Measurements from ENCODE around the gene IFRD2.
"Not testable (repeated sequence)": the region's sequence is repeated elsewhere in the genome, so short reads cannot be mapped to it uniquely, and the experiment has no call there.

IFRD2 gene

DNA sequence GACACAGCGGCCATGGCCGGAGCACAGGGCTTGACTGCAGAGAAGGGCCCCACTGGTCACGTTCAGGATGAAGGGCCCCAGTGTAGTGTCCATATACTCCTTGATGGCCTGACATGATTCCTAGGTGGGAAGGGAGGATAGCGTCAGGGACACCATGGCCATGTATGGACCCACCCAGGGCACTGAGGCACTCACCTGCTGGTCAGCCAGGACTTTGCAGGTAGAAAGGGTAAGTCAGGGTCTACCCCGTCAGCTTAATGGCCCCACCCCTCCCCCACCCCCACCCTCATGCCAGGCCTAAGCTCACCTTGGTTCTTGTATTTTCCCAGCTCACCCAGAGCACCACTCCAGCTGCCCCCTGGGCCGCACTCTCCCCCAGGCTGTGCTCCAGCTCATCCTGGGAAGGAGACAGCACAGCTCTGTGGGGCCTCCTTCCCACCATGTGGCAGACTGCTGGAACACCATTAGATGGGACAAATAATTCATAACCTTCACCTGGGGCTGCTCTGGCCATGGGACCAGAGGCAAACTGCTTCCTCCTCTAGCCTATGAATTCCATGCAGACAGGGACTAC lies 8.5 kb upstream of the IFRD2 start:
- DNase-seq, result no peak

DNA sequence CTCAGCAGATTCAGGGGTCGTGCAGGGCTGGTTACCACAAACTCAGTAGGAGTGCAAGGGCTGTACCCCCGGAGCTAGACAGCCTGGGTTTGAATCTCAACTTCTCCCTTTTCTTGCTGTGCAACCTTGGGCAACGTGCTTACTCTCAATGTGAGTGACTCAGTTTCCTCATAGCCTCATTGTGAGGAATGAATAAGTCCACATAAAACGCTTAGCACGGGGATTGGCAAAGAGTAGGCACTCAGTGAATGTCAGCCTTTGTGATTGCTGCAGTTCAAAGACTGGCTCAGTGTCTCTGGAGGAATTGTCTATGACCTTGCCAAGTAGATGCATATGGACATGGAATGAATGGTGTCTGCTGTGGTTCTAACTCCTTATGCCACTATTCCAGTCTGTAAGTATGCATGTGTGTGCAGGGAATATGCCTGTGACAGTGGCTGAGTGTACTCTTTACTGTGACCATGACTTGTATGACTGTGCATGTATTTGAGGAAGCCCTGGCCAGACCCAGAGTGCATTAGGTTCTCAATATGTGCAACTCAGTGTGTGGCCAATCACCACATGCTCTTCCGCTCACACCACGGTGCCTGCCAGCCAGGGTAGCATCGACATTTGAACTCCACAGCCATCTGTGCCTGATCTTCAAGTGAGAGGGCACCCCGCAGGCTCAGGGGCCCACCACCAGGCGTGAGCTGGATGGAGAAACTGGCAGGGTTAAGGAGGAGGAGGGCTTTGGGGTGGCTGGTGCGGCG lies 7.9 kb upstream of the IFRD2 start:
- DNase-seq, result peak; percentile 36

DNA sequence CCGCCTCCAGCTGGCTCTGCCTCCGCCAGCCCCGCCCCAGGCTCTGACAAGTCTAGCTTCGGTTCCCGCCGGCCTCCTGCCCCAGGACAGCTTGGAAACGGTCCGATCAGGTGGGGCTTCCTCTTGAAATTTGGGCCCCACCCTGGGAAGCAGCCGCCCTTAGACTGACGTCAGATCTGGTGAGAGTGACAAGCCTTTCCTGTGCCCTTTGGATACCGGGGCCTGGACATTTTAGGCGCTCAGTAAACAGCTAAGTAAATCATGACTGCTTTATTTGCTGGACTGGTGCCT lies 7.4 kb upstream of the IFRD2 start:
- no peak for DNase-seq

DNA sequence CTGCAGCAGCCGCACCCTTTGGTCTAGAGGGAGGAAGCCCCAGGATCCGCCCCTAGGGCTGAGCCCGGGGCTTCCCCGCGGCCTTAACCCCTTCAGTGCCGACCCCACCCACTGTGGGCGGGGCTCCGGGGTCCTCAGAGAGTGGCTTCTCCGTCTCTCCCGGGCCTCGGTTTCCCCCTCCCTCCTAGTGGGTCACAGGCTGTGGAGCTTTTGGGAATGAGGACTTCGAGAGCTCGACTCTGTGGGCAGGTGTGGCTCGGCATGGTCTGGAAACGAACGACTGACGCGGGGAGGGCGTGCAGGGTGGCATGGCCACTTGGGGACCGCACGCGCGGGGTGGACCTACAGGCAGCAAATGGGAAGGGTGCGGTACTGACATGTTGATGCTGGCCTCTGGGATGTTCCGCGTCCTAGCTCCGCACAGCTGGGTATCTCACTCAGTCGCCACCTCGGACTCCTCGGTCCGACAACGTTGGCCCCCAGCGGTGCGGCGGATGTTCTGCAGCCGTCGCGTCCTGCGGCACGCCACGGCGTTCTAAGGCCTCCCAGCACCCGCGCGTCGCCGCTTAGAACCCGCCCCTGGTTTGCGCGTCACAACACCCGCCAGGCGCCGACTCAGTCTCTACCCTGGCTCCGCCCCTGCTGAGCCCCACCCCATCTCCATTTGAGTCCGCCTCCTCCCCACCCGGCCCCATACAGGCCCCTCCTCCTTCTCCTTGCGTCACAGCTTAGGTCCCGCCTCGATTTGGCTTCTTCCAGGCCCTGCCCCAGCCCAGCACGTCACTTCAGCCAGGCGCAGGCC lies 6.8 kb upstream of the IFRD2 start, which contains the start of the genes HYAL3 and NAA80:
Gene HYAL3, minus strand, starts transcription at position 570 of the 802 bp plus-strand sequence. CDS start 3,803 bp downstream, outside the sequence.
Gene NAA80, minus strand, starts transcription at position 570 of the 802 bp plus-strand sequence. CDS start 1,942 bp downstream, outside the sequence.
- DNase-seq, result peak; percentile 100

DNA sequence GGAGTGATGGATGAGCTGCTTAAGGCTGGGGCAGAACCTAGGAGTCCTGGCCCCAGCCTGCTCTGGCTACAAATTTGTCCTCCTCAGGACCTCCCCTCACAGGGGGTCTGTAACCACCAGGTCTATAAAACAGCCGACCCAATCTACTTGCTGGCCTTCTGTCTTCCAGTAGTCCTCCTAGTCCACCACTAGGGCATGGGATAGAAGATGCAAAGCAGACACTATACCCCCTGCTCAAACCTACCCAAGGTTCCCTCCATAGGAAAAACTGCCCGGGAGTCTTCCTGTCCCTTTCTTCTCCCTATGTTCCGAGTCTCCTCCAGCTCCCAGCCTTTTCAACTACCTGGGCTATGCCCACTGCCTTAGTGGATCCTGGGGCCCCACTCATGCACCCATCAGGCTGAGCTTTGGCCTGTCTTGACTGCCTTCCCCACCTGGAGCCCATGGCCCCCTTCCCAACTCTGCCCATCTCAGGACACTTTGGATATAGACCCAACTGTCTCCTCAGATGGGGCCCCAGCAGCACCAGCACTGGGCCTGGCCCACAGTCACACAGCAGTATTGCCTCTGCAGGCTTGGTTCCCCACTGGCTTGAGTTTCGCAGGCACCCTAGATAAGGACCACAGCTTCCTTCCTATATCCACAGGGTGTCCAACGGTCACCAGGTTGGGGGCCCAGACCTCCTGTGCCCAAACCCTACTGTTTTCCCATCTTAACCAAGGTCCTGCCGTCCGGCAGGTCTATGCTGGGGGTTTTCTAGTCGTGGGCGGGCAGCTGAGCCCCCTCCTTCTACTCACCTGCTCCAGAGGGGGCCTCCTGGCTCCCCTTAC lies 5.9 kb upstream of the IFRD2 start:
- DNase-seq, result no peak

DNA sequence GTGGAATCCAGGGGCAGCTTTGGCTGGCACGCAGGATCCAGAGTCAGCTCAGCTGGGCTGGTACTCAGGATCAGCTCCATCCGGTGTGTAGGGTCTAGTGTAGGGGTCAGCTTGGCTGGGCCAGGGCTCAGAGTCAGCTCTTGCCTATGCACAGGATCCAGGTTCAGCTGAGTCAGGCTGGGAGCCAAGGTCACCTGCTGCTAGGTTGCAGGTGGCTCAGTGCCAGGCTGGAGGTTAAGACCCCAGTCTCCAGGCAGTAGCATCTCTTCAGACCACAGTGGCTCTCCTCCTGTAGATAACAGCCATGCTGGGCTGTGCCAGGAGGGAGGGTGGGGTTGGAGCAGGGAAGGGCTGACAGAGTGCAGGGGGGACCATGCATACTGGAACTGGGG lies 5.2 kb upstream of the IFRD2 start:
- DNase-seq, result no peak

DNA sequence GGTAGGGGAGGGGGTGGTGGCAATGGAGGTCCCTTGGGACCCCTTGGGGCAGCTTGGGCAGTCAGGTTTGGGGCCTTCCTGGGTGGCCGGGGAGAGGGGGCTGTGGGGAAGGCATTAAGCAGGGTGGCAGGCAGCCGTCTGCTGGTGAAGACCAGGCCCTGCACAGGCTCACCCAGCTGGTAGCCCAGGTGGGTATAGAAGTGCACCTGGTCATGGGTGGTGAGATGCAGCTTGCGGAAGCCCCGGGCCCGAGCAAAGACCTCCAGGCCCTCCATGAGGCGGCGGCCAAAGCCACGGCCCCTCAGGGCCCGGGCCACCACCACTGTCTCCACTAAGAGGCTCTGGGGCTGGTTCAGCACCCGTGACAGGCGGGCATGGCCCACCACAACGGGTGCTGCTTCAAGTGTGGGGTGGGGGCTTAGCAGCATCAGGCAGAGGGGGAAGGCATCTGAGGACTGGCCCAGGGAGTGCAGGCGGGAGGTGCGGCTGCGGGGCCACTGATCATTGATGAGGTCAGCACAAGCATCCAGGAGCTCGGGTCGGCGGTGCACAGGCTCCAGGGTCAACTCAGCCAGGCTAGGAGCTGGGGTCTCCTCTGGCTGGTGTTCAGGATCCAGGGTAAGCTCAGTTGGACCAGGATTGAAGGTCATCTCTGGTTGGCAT lies 4.6 kb upstream of the IFRD2 start:
- DNase-seq, result no peak

DNA sequence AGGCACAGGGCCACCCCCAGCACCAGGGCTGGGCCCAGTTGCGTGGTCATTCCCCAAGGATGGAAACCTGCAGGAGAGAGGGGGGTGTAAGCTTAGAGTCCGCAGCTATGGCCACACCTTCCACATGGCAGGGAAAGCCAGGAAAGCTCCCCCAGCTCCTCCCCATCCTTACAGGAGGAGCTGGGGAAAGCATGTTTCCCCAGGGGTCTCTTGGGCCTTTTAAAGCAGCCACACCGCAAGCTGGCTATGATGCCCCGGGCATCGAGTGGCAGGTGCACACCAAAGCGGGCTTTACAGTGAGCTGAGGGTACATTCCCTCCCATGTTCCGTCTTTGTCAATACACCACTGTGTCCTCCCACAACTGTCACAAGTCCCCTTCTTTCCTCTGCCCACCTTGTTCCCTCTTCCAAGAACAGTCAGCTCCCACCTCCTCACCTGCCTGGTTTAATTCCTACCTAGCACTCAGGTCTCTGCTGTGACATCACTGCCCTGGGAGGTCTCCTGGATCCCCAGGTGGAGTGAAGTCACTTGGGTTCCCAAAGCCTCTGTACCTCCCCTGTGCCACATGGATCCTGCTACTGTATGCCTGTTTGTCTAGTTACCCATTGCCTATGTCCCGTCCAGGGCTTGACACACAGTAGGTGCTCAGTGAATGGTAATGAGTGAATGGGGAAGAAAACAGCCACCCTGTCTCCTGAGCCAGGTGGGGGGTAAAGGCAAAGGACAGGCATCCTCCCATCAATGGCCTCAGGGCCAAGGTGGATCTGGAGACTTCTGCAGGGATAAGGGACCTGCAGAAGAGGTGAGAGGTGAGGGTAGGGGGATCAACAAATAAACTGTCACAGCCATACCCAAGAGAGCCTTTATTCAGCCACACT lies 3.6 kb upstream of the IFRD2 start:
- DNase-seq, result no peak

DNA sequence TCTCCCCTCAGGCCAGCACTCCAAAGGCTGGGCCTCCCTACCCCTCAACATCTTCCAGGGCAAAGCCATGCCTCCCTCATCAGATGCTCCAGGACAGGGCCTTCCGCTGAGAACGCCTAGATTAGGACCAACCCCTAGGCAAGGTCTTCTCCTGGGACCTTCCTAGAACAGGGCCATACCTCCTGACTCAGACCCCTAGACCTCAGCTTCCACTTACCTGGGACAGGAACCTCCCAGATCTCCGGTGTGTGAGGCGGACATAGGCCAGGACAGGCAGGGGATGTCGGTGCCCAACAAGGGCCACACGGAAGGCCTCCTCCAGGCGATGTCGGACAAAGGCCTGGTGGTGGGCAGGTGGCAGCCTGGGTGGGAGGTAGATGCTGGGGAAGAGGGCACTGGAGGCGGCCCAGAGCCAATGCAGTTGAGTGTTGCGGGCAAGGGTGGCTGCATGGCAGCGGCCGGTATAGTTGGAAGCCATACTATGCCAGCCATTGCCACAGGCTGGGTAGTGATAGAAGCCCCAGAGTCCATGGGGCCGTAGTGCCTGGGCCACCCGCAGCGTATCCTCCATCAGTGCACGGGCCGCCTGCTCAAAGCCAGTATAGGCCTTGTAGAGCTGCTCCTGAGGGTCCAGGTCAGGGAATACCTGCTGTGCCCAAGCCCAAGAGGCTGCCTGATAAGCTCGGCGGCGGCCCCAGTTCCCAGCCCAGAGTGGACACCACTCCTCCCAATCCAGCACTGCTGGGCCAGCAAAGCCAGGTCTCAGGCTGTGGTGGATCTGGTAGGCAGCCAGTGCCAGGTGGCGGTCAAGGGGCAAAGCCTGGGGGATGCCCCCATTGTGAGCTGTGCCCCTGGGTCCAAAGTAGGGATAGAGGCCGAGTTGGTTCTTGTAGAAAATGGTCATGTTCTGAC lies 2.5 kb upstream of the IFRD2 start:
- DNase-seq, result no peak

DNA sequence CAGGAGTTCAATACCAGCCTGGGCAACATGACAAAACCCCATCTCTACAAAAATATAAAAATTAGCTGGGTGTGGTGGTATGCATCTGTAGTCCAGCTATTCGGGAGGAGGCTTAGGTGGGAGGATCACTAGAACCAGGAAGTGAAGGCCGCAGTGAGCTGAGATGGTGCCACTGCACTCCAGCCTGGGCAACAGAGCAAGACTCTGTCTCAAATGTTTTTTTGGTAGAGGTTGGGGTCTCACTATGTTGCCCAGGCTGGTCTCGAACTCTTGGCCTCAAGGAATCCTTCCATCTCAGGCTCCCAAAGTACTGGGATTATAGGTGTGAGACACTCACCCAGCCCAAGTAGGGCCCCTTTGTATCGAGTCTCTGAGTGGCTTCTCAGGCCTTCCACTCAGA lies 1.9 kb upstream of the IFRD2 start:
- DNase-seq, result no peak

DNA sequence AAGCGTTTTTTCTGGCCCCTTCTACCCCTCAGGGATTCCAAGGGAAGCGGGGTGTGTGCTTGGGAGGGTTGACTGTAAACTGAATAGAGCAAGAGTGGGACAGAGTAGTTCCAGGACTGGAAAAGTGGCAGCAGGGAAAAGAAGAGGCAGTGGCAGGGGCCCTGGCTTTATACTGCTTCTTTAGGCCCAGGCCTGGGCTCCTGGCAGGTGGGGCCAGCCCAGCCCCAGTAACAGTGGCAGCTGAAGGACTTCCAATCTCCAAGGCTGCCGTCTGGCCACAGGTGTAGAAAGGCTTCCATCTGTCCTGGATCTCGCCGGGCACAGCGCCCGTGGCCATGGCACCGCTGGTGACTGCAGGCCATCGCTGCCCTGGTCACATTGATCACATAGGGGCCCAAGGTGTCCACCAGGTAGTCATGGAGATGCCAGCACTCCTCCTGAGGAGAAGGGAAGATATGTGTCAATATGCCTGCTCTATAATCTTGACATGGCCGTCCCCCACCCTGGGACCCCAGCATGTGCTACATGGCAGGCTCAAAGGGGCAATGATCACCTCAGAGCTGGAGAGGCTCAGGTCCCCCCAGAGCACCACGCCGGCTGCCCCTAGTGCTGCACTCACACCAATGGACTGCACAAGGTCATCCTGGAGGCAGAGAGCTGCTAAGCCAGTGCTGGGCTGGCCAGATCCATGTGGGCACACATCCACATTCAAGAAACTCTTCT lies 1.0 kb upstream of the IFRD2 start:
- no peak for DNase-seq

DNA sequence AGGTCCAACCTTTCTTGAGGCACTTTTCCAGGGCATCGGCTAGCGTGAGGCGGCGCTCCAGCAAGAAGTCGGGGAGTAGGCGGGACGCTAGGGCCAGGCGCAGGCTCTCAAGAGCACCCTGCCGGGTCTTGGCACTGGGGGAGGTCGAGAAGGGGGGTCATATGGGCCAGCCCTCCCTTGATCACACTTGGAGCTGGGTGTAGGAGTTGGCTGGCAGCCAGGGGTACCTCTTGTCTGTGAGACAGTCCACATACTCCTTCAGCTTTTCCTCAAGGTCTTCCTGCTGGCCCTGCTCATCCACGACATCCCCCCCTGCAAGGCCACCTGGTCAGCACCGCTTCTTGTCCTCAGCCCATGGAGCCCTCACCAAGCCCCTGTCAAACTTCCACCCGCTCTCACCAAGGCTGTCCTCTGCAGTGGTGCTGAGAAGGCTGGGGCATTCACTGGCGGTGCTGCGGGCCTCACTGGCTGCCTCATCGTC lies 2.0 kb downstream of the IFRD2 start:
- no peak for DNase-seq

DNA sequence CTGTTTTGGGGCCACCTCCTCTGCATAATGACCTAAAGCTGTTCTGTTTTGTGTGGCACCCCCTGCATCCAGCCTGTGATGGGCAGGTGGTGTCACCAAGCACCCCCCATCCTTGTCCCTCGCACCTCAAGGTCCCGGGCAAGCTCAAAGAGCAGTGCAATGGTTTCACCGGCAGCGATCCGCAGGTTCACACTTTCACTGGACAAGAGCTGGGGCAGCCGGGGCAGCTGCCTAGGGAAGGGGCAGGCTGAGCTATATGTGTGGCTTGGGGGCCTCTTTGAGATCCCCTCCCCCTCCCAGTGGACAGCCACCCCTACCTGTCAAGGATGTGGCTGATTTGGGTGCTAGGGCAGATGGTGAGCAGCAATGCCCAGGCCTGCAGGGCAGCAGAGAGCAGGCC lies 3.1 kb downstream of the IFRD2 start:
- DNase-seq, result no peak

DNA sequence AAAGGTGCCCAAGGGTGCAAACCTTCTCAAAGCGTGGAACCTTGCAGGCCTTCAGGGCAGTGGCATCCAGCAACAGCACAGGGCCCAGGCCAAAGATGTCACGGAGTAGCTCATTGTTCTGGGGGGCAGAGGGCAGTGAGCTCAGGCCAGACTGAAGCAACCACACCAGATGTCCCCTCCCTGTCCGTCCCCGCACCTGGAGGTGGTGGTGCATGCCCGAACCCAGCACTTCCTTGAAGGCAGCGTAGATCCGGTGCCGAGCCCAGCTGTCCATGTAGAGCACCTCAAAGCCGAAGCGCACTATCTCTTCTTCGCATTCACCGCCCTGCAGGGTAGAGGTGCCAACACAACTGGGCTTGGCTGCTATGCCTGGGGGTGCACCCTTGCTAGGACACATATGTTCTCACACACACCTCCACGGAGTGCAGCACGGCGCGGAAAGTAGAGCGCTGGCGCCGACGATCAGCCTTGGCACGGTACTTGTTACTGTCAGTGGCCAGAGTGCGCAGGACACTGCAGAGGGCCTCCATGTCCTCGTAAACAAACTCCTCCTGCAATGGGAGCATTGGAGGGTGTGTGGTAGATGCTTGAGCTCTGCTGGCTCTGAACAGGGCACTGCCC lies 3.7 kb downstream of the IFRD2 start:
- no peak for DNase-seq

DNA sequence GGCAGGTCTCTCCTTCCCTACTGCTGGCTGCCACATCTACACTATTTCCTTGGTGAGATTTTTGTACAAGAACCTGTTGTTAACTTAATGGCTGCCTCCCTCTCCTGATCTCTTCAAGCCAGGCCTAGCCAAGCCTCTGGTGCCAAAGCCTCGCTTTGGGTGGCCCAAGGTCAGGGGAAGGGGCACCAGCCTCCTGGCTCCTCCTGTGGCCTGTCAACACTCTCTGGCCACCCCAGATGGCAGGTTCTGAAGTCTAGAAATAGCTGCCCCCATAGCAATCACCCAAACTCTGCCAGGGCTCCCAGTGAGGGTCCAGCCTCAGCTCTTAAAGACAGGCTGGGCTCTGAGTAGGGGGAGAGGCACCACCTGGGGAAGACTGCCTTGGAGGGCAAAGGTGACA lies 5.0 kb downstream of the IFRD2 start:
- DNase-seq, result no peak

DNA sequence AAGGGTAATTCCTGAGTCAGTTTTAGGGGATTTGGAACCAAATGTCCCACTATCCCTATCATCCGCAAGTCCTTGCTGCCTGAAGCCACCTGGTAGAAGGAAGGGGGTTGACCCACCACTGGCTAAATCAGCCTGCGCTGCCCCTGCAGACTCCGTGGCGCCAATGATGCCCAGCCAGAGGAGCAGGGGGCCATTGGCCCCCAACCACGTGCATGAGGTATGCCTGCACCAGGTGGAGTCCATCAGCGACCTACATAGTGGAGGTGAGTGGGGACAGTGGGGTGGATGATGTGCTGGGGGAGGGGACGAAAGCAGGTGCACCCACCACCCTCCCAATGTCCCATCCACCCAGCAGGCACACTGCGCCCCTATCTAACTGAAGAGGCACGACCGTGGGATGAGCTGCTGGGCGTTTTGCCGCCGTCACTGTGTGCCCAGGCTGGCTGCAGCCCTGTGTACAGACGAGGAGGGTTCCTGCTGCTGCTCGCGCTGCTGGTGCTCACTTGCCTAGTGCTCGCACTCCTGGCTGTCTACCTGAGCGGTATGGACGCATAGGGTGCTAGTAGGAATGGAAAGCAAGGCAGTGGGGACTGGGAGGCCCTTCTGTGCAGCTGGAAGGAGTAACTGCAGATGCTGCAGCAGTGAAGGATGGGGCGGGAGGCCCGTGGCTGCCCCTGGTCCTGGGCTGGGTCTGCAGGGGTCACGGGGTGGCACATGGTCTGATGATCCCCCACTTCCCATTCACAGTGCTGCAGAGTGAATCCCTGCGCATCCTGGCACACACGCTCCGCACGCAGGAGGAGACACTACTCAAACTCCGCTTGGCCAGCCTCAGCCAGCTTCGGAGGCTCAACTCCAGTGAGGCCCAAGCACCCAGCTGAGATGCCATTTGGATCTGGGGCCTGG lies 5.7 kb downstream of the IFRD2 start:
- DNase-seq, result no peak

DNA sequence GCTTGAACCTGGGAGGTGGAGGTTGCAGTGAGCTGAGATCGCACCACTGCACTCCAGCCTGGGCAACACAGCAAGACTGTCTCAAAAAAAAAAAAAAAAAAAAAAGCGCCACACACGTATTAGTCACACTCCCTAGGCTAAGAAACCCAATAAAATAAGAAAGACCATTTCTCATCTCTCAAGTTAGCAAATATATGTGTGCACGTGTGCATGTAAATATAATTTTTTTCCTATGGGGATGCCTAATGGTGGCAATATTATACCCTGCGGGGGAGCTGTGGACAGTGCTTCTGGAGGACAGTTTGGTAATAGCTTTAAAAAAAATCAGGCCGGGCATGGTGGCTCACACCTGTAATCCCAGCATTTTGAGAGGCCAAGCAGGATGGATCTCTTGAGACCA lies 8.1 kb downstream of the IFRD2 start:
- DNase-seq, result not testable (repeated sequence)

All from activated CD4-positive, alpha-beta T cell treated with anti-CD3 and anti-CD28 coated beads, Interleukin-2, Interleukin-6, amounts not matched to agents 100 ng/mL and 50 ng/mL, durations not matched to agents 16 hours and 8 hours (primary cell).